Measurements from ENCODE around the gene ECSCR.
"Not testable (repeated sequence)": the region's sequence is repeated elsewhere in the genome, so short reads cannot be mapped to it uniquely, and the experiment has no call there.

ECSCR gene

GRCh38 chr5:139443831-139444453 lies 18.6 kb downstream of the ECSCR start:
- DNase-seq = no peak

GRCh38 chr5:139440416-139440815 lies 22.1 kb downstream of the ECSCR start:
- DNase-seq = not testable (repeated sequence)

DNA sequence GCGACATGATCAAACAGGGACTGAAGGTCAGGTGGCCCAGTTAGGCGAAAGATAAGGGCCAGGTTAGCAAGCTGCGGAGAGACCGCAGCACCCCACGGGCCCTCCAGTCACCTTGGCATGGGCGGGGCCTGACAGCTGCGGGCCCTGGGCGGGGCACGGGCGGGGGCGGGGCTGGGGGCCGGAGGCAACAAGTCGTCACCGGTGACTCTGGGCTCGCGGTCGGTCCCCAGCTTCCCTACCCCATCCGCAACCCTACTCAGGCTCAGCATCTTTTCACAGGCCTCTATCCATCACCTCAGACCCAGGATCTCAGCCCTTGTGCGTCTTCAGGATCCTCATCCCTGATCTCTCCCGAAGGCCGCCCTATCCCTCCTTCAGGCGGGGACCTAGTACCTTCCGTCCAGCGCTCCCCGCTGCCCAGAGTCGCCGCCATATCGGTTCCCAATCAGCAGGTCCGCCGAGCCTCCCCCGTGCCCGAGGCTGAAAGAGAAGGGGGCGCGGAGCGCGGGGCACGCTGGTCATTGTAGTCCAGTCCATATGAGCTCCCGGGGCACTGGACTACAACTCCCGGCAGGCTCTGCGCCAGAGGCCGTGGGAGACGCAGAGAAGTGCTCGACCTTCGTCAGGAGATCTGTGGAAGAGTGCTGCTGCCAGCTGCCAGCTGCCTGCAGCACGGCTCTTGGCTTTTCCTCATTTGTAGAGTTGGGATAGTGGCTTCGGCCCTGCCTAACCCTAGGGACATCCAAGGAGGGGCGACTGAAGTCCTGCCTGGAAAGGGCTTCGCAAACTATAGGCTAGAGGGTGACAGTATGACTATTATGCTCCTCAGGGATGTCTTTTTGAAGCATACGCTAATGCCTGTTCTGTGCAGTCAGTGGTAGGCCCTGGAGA lies 23.3 kb downstream of the ECSCR start, which contains the start of gene DNAJC18:
Gene DNAJC18 (minus strand): TSS at position 513 of the 891 bp plus-strand sequence. CDS start 80 bp downstream, at position 433.
- DNase-seq = peak; percentile 84

- DNase-seq = no peak
These were observed 23.9 kb downstream of the ECSCR start for GRCh38 chr5:139438707-139439012.

DNA sequence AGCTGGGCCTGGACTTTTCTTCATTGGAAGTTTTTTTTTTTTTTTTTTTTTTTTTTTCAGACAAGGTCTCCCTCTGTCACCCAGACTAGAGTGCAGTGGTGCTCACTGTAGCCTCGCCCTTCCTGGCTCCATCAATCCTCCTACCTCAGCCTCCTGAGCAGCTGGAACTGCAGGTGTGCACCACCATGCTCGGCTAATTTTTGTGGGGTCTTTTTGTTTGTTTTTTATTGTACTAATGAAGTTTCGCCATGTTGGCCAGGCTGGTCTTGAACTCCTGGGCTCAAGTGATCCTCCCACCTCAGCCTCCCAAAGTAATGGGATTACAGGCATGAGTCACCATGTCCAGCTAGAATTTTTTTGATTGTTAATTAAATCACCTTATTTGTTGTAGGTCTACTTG lies 26.9 kb downstream of the ECSCR start:
- no peak for DNase-seq

GRCh38 chr5:139431706-139432105 lies 30.8 kb downstream of the ECSCR start:
- no peak for DNase-seq

DNA sequence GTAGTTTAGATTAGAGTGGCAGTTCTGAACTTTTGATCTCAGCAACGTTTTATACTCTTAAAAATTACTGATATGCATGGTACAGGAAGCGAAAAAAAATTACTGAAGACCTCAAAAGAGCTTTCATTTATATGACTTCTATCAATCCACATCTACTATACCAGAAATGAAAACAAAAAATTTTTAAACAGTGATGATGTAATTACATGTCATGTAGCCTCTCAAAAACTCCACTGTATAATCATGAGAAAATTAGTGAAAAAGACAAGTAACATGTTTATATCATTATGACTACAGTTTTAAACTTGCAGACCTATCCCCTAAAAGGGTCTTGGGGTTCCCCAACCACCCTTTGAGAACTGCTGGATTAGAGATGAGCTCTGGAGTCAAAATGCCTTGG lies 32.5 kb downstream of the ECSCR start:
- no peak for DNase-seq

DNA sequence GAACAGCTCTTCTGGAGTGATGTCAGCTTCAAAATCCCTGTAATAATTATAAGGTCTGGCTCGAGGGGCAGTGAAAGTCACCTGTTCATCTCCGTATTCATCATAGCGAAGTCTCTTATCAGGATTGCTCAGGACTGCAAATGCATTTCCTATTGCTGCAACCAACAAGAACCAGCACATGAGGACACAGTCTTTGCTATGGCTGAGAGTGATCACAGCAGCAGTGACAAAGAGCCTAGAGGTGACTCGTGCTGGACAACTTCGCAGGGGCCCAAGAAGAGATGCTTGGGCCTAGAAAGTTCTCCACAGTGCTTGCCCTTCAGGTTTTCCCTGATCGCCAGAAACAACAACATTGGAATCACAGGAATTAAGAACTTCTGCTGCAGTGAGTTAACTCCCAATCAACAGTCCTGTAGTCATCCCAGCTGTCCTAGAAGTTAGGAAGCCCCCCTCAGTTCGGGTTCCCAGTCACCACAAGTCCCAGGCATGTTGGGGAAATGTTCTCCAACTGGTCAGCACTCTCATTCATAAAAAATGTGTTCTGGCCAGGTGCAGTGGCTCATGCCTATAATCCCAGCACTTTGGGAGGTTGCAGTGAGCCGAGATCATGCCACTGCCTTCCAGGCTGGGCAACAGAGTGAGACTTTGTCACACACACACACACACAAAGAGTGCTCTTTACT lies 36.2 kb downstream of the ECSCR start:
- DNase-seq = no peak

- DNase-seq = no peak
These were observed 37.0 kb downstream of the ECSCR start for GRCh38 chr5:139425497-139425896.

GRCh38 chr5:139422307-139422893 lies 40.1 kb downstream of the ECSCR start:
- peak; percentile 49 for DNase-seq

GRCh38 chr5:139419226-139420192 lies 43.0 kb downstream of the ECSCR start:
- DNase-seq = no peak

GRCh38 chr5:139418793-139419192 lies 43.8 kb downstream of the ECSCR start:
- no peak for DNase-seq

DNA sequence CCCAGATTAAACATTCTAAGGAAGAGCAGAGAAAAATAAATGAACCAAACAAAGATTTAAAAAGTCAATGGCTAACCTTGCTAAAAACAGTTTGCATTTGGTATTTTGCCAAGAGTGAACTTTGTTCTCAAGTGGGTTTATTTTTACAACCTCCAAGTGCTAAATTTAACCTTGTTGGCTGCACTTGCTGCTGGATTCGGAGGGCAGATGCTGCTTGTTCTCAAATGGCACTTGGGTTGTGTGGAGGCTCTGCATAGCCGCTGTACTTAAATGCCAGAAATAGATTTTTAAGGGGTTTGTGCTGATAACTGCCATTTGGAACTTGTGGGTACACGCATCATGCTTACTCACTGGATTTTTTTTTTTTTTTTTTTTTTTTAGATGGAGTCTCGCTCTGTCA lies 45.3 kb downstream of the ECSCR start:
- no peak for DNase-seq

GRCh38 chr5:139416651-139417050 lies 45.9 kb downstream of the ECSCR start:
- DNase-seq = no peak

DNA sequence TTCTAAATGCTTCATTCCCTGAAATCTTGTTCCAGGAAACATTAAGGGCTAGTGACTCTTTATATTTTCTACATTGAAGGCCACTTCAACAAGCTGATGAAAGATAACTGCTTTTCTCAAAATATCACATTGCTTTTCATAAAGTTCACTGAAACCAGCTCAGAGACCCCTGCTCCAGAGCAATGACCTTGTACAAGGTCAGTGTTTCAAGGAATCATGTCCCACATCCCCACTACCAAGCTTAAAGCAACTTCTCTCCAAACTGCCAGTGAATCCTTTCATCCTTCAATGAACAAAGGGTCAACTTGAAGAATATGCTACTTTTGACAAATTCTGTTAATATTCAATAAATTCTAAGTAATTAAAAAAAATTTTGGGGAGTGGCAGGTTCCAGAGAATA lies 46.7 kb downstream of the ECSCR start:
- no peak for DNase-seq

DNA sequence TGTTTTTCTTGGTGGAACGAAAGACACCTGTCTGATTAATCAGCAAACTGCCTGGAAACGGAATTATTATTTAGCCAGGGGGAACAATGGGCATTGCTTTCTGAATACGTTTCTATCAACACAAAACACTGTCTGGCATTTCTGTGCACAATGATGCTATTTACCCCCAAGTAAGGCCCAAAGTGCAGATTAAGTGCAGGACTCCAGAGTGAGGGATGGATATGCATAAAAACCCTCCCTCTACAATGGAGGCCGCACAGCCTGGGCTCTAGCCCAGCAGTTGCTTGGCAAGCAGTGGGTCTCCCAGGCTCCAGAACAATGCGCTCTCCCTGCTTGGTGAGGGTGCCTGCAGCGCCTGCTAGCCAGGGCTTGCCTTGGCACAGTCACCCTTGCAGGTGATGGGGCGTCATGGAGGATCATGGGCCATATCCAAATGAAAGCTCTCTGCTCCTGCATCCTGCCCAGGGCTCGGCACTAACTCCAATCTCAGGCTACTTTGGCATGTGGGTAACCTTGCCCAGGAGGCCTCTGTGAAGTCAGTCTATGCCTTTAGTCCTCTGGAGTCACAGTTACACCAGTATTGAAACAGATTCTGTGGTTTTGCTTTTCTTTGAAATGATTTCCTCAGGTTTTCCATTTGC lies 47.2 kb downstream of the ECSCR start:
- no peak for DNase-seq

- DNase-seq = no peak
These were observed 47.9 kb downstream of the ECSCR start for GRCh38 chr5:139414581-139415130.

- DNase-seq = no peak
These were observed 48.6 kb downstream of the ECSCR start for GRCh38 chr5:139413963-139414362.

- DNase-seq = no peak
These were observed 49.4 kb downstream of the ECSCR start for GRCh38 chr5:139413153-139413552.

- no peak for DNase-seq
These were observed 51.3 kb downstream of the ECSCR start for GRCh38 chr5:139410993-139411828.
